Measurements from ENCODE around the gene E2F4. TPM values are rescaled to one million over a fixed set of nuclear protein-coding genes. Genes with fewer than 3 reads are reported as not detected.

The E2F4 gene
- total and polyA plus RNA-seq, 10 of the 15 experiments (the other 5 are each of a cell fraction or from before 2014, with no cell fraction given), result 11.7 to 132 (median 95.9) TPM

- no peak for ATAC-seq
- no peak for DNase-seq (ENCODE audit: low read depth, low spot score)
- ChIA-PET POLR2A (interaction anchor here (1.0 to 10.9 kb wide), 6 partner anchors 8 to 75 kb away, joined by 3 to 137 read pairs (median 4); partner anchors contain the start of genes E2F4, FBXL8, HSF4 and TRADD), RAD21 (ENCODE audit: unreplicated experiment) (interaction anchor here (1.1 to 2.7 kb wide), 6 partner anchors 11 to 157 kb away, joined by 4 to 8 read pairs (median 6); partner anchors contain the start of genes FBXL8 and TRADD), CTCF (interaction anchor here (0.8 to 5.3 kb wide), 11 partner anchors 11 to 223 kb away, joined by 3 to 36 read pairs (median 3); partner anchors contain the start of genes FBXL8 and TRADD), SMC1A (ENCODE audit: uncharacterized antibody, unreplicated experiment) (interaction anchor here (1.3 to 2.4 kb wide), 4 partner anchors 11 to 157 kb away, joined by 4 to 9 read pairs (median 6); no protein-coding TSS in a partner anchor)
- no peaks in the 10 kb centered on the region for H3K9me3 ChIP-seq (replicated peaks; ENCODE audit: control insufficient read depth, insufficient read depth, low read length)
- TF ChIP-seq SMARCA5 (IDR thresholded peaks at IDR 0.05) (0 out of 2 replicates have a peak, but pooled peaks have one; percentile 27), POLR2A (IDR thresholded peaks at IDR 0.05; ENCODE audit: low read depth, low read length) (no peak)
- no peak for FAIRE-seq
- in situ Hi-C loops (cut with MboI), result no loop called here
- H3K27ac ChIP-seq (ENCODE audit: control insufficient read depth, insufficient read depth), result no peak overlapping the region
- intact Hi-C loops (cut with micrococcal nuclease; ENCODE audit: unreplicated experiment), result no loop called here
- H3K36me3 ChIP-seq (ENCODE audit: control insufficient read depth in 2 of 2, insufficient read depth in 2 of 2, low read length in 1 of 2), result no peaks in the 10 kb centered on the region
- no peaks in the 10 kb centered on the region; the same call in 1 of the 2 replicates for H4K20me1 ChIP-seq (ENCODE audit: control insufficient read depth, insufficient read depth)
- BruUV-seq (replicated peaks), result no TSS peak
- H3K9ac ChIP-seq (ENCODE audit: control insufficient read depth, insufficient read depth, low read length), result no peak overlapping the region
- H3K27me3 ChIP-seq (replicated peaks in 1 of 2; ENCODE audit: control insufficient read depth in 2 of 2, insufficient read depth in 2 of 2, low read length in 1 of 2), result no peaks in the 10 kb centered on the region
- H3K4me3 ChIP-seq, result peak overlapping the region; percentile 55; the same call in 1 of the 2 replicates
- 52% methylated on average over 31 of the region's 31 CpGs for WGBS (ENCODE audit: insufficient coverage, insufficient replicate concordance, low lambda C conversion rate, missing lambda C conversion rate)
- H2AFZ ChIP-seq (ENCODE audit: control insufficient read depth, low read depth, low read length), result peak overlapping the region; percentile 63; the same call in 1 of the 2 replicates
- peaks cover 38% of the 10 kb centered on the region for H3K4me1 ChIP-seq (ENCODE audit: control insufficient read depth, insufficient read depth, low read length)
- H3K79me2 ChIP-seq (ENCODE audit: control insufficient read depth, insufficient read depth, low read length), result no peaks in the 10 kb centered on the region
- peak overlapping the region; percentile 99 for H3K4me2 ChIP-seq (ENCODE audit: control insufficient read depth, insufficient read depth)
Measured at GRCh38 chr16:67174706-67175231, 17.2 kb upstream of the E2F4 start.

- H2AFZ ChIP-seq (ENCODE audit: control insufficient read depth, low read depth, low read length), result no peak overlapping the region
- no peaks in the 10 kb centered on the region for H3K79me2 ChIP-seq (ENCODE audit: control insufficient read depth, insufficient read depth, low read length)
- H3K4me3 ChIP-seq, result no peak overlapping the region
- WGBS (ENCODE audit: insufficient coverage, insufficient replicate concordance, low lambda C conversion rate, missing lambda C conversion rate), result 79% methylated on average over 12 of the region's 12 CpGs
- no TSS peak for BruUV-seq (replicated peaks)
- ChIA-PET SMC1A (ENCODE audit: uncharacterized antibody, unreplicated experiment) (interaction anchor here (1.2 to 2.1 kb wide), 2 partner anchors 13 to 159 kb away, joined by 4 to 10 read pairs; no protein-coding TSS in a partner anchor), POLR2A (interaction anchor here (0.5 to 10.9 kb wide), 4 partner anchors 16 to 73 kb away, joined by 3 to 137 read pairs (median 4); partner anchors contain the start of genes FBXL8, HSF4 and TRADD), RAD21 (ENCODE audit: unreplicated experiment) (no interaction called here), CTCF (interaction anchor here (1.6 to 5.3 kb wide), 3 partner anchors 9 to 159 kb away, joined by 7 to 36 read pairs (median 14); partner anchors contain the start of genes FBXL8 and TRADD)
- H3K27me3 ChIP-seq (replicated peaks in 1 of 2; ENCODE audit: control insufficient read depth in 2 of 2, insufficient read depth in 2 of 2, low read length in 1 of 2), result no peaks in the 10 kb centered on the region
- DNase-seq (ENCODE audit: low read depth, low spot score) (no peak), FAIRE-seq (no peak), ATAC-seq (no peak)
- peaks cover 28% of the 10 kb centered on the region for H3K4me1 ChIP-seq (ENCODE audit: control insufficient read depth, insufficient read depth, low read length)
- in situ Hi-C loops (cut with MboI) (no loop called here), intact Hi-C loops (cut with micrococcal nuclease; ENCODE audit: unreplicated experiment) (no loop called here)
- no peak overlapping the region for H3K9ac ChIP-seq (ENCODE audit: control insufficient read depth, insufficient read depth, low read length)
- H3K27ac ChIP-seq (ENCODE audit: control insufficient read depth, insufficient read depth), result no peak overlapping the region
- TF ChIP-seq POLR2A (IDR thresholded peaks at IDR 0.05; ENCODE audit: low read depth, low read length) (0 out of 2 replicates have a peak, but pooled peaks have one; percentile 21), MLLT1 (IDR thresholded peaks at IDR 0.05) (no peak)
- no peaks in the 10 kb centered on the region for H3K9me3 ChIP-seq (replicated peaks; ENCODE audit: control insufficient read depth, insufficient read depth, low read length)
- no peaks in the 10 kb centered on the region; the same call in 1 of the 2 replicates for H4K20me1 ChIP-seq (ENCODE audit: control insufficient read depth, insufficient read depth)
- no peak overlapping the region for H3K4me2 ChIP-seq (ENCODE audit: control insufficient read depth, insufficient read depth)
- H3K36me3 ChIP-seq (ENCODE audit: control insufficient read depth in 2 of 2, insufficient read depth in 2 of 2, low read length in 1 of 2), result no peaks in the 10 kb centered on the region
Measured at GRCh38 chr16:67176662-67177061, 15.3 kb upstream of the E2F4 start.
